ENCODE results near the gene DVL2. TPM values are rescaled to one million over a fixed set of nuclear protein-coding genes. Genes with fewer than 3 reads are reported as not detected.

Gene DVL2
- total RNA-seq, 1 experiment from 2014 or later: 133 TPM

- H3K4me1 ChIP-seq (ENCODE audit: insufficient read depth, low read length, poor library complexity, severe bottlenecking): peaks cover 18% of the 10 kb centered on the region
- ChIA-PET POLR2A (ENCODE audit: low non-redundant PET) (no interaction called here), CTCF (interaction anchor here (1.0 kb wide), 1 partner anchor 17 kb away, joined by 4 read pairs; no protein-coding TSS in a partner anchor)
- H3K27ac ChIP-seq (ENCODE audit: low read depth, low read length, poor library complexity, severe bottlenecking): no peak overlapping the region
- intact Hi-C loops (cut with micrococcal nuclease; ENCODE audit: unreplicated experiment): no loop called here
- no peaks in the 10 kb centered on the region for H3K36me3 ChIP-seq (ENCODE audit: insufficient read depth, low read length, poor library complexity, severe bottlenecking)
- no peaks in the 10 kb centered on the region for H3K27me3 ChIP-seq (replicated peaks; ENCODE audit: insufficient read depth, low read depth, low read length, poor library complexity)
- no peak for DNase-seq (ENCODE audit: low spot score)
- no peak overlapping the region for H3K4me3 ChIP-seq (ENCODE audit: low read depth, low read length, poor library complexity, severe bottlenecking)
- no peaks in the 10 kb centered on the region for H3K9me3 ChIP-seq (ENCODE audit: low read depth, low read length, poor library complexity, severe bottlenecking)
- TF ChIP-seq, protein P1, sequence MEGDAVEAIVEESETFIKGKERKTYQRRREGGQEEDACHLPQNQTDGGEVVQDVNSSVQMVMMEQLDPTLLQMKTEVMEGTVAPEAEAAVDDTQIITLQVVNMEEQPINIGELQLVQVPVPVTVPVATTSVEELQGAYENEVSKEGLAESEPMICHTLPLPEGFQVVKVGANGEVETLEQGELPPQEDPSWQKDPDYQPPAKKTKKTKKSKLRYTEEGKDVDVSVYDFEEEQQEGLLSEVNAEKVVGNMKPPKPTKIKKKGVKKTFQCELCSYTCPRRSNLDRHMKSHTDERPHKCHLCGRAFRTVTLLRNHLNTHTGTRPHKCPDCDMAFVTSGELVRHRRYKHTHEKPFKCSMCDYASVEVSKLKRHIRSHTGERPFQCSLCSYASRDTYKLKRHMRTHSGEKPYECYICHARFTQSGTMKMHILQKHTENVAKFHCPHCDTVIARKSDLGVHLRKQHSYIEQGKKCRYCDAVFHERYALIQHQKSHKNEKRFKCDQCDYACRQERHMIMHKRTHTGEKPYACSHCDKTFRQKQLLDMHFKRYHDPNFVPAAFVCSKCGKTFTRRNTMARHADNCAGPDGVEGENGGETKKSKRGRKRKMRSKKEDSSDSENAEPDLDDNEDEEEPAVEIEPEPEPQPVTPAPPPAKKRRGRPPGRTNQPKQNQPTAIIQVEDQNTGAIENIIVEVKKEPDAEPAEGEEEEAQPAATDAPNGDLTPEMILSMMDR (conservative IDR thresholded peaks at IDR 0.05; ENCODE audit: low read depth, low read length): no peak
- no peak for TF ChIP-seq EZH2 (IDR thresholded peaks at IDR 0.05; ENCODE audit: borderline replicate concordance, low read depth, low read length, poor library complexity, severe bottlenecking)
- BruUV-seq (replicated peaks): no TSS peak
These were observed 45.1 kb upstream of the DVL2 start for GRCh38 chr17:7279448-7279847.

- BruUV-seq (replicated peaks): no TSS peak
These were observed 32.5 kb upstream of the DVL2 start for GRCh38 chr17:7266784-7267183.

GRCh38 chr17:7263801-7264078, 29.4 kb upstream of the DVL2 start:
- peaks cover 6% of the 10 kb centered on the region for H3K36me3 ChIP-seq (ENCODE audit: insufficient read depth, low read length, poor library complexity, severe bottlenecking)
- CTCF ChIA-PET: no interaction called here
- peaks cover 15% of the 10 kb centered on the region for H3K4me1 ChIP-seq (ENCODE audit: insufficient read depth, low read length, poor library complexity, severe bottlenecking)
- no peak overlapping the region for H3K4me3 ChIP-seq (ENCODE audit: low read depth, low read length, poor library complexity, severe bottlenecking)
- DNase-seq (ENCODE audit: low spot score): no peak
- no peak for TF ChIP-seq EZH2 (IDR thresholded peaks at IDR 0.05; ENCODE audit: borderline replicate concordance, low read depth, low read length, poor library complexity, severe bottlenecking)
- TF ChIP-seq, protein P1 (conservative IDR thresholded peaks at IDR 0.05; ENCODE audit: low read depth, low read length): no peak
- intact Hi-C loops (cut with micrococcal nuclease; ENCODE audit: unreplicated experiment): no loop called here
- no peak overlapping the region for H3K27ac ChIP-seq (ENCODE audit: low read depth, low read length, poor library complexity, severe bottlenecking)
- POLR2A ChIA-PET (ENCODE audit: low non-redundant PET): no interaction called here
- no TSS peak for BruUV-seq (replicated peaks)
- no peaks in the 10 kb centered on the region for H3K27me3 ChIP-seq (replicated peaks; ENCODE audit: insufficient read depth, low read depth, low read length, poor library complexity)
- H3K9me3 ChIP-seq (ENCODE audit: low read depth, low read length, poor library complexity, severe bottlenecking): no peaks in the 10 kb centered on the region

More at GRCh38 chr17:7266784-7267183, 32.5 kb upstream of the DVL2 start:
- Histone ChIP-seq H3K36me3 (ENCODE audit: insufficient read depth, low read length, poor library complexity, severe bottlenecking) (no peaks in the 10 kb centered on the region), H3K4me1 (ENCODE audit: insufficient read depth, low read length, poor library complexity, severe bottlenecking) (peaks cover 5% of the 10 kb centered on the region), H3K27ac (ENCODE audit: low read depth, low read length, poor library complexity, severe bottlenecking) (no peak overlapping the region), H3K9me3 (ENCODE audit: low read depth, low read length, poor library complexity, severe bottlenecking) (no peaks in the 10 kb centered on the region), H3K27me3 (replicated peaks; ENCODE audit: insufficient read depth, low read depth, low read length, poor library complexity) (no peaks in the 10 kb centered on the region), H3K4me3 (ENCODE audit: low read depth, low read length, poor library complexity, severe bottlenecking) (no peak overlapping the region)
- TF ChIP-seq, protein P1 (conservative IDR thresholded peaks at IDR 0.05; ENCODE audit: low read depth, low read length): no peak
- TF ChIP-seq EZH2 (IDR thresholded peaks at IDR 0.05; ENCODE audit: borderline replicate concordance, low read depth, low read length, poor library complexity, severe bottlenecking): no peak
- POLR2A ChIA-PET (ENCODE audit: low non-redundant PET): no interaction called here
- CTCF ChIA-PET: no interaction called here
- no peak for DNase-seq (ENCODE audit: low spot score)
- intact Hi-C loops (cut with micrococcal nuclease; ENCODE audit: unreplicated experiment): no loop called here
